ENCODE data around the gene TRAPPC1. TPM values are rescaled to one million over a fixed set of nuclear protein-coding genes. Genes with fewer than 3 reads are reported as not detected.

TRAPPC1 gene
- total and polyA plus RNA-seq, 2 of the 8 experiments (the other 6 are each of a cell fraction or from before 2014, with no cell fraction given) = 114 to 170 TPM

- H2BK20ac ChIP-seq (ENCODE audit: low read length) = no peak overlapping the region
- H4K91ac ChIP-seq (replicated peaks; ENCODE audit: insufficient read length, low read length) = no peak overlapping the region
- peaks cover 0 to 7% (median 0%) of the 10 kb centered on the region in 4 experiments; a peak in 2 of 8 replicates for H3K36me3 ChIP-seq (ENCODE audit: control insufficient read depth in 2 of 4, insufficient read depth in 4 of 4, low read length in 3 of 4)
- TF ChIP-seq CHD1 (IDR thresholded peaks at IDR 0.05; ENCODE audit: low read depth, low read length) = no peak
- TF ChIP-seq MAFK (IDR thresholded peaks at IDR 0.05; ENCODE audit: low read depth, low read length) = no peak
- no peak for TF ChIP-seq SIN3A (conservative IDR thresholded peaks at IDR 0.05 in 1 of 2, IDR thresholded peaks at IDR 0.05 in 1 of 2; ENCODE audit: low read depth in 1 of 2, low read length in 2 of 2)
- TF ChIP-seq RNF2 (IDR thresholded peaks at IDR 0.05; ENCODE audit: borderline replicate concordance, low read depth, low read length, missing control alignments, poor library complexity, severe bottlenecking) = no peak
- TF ChIP-seq CBX8 (IDR thresholded peaks at IDR 0.05; ENCODE audit: borderline replicate concordance, low read depth, low read length) = no peak
- no peak for TF ChIP-seq CTBP2 (IDR thresholded peaks at IDR 0.05; ENCODE audit: borderline replicate concordance, insufficient read depth, insufficient read length, low read length)
- no peak for TF ChIP-seq JUND (IDR thresholded peaks at IDR 0.05; ENCODE audit: low read length)
- TF ChIP-seq RBBP5 (IDR thresholded peaks at IDR 0.05; ENCODE audit: borderline replicate concordance, low read depth, low read length) = no peak
- no peak for TF ChIP-seq EP300 (IDR thresholded peaks at IDR 0.05; ENCODE audit: borderline replicate concordance in 1 of 2, low read depth in 2 of 2, low read length in 2 of 2)
- TF ChIP-seq RFX5 (IDR thresholded peaks at IDR 0.05; ENCODE audit: borderline replicate concordance, low read depth, low read length) = no peak
Measured at GRCh38 chr17:7903154-7904103, 28.3 kb downstream of the TRAPPC1 start.

More at GRCh38 chr17:7903154-7904103, 28.3 kb downstream of the TRAPPC1 start:
- H3K14ac ChIP-seq (ENCODE audit: insufficient read length) = no peak overlapping the region
- CTCF ChIA-PET (ENCODE audit: partially characterized antibody) = interaction anchor here (0.7 to 1.7 kb wide), 4 partner anchors 9 to 158 kb away, joined by 3 to 6 read pairs (median 4); no protein-coding TSS in a partner anchor
- H2BK120ac ChIP-seq (replicated peaks; ENCODE audit: low read depth, low read length) = no peak overlapping the region
- no peak overlapping the region; a peak in 2 of 4 replicates for H3K4me2 ChIP-seq (ENCODE audit: insufficient read depth in 1 of 2, low read depth in 2 of 2, low read length in 2 of 2)
- no peaks in the 10 kb centered on the region; a peak in 2 of 7 replicates for H3K4me1 ChIP-seq (replicated peaks in 1 of 4; ENCODE audit: control insufficient read depth in 3 of 4, insufficient read depth in 4 of 4, low read length in 3 of 4)
- no peak overlapping the region for H3K4ac ChIP-seq (replicated peaks; ENCODE audit: insufficient read length, low read depth, low read length)
- H4K5ac ChIP-seq (ENCODE audit: insufficient read length, low read depth, low read length) = no peak overlapping the region
- no peak overlapping the region for H4K8ac ChIP-seq (ENCODE audit: extremely low read depth, insufficient read depth, low read length)
- 83% methylated on average over 19 of the region's 22 CpGs; no CpG with 5 or more reads in 1 of the 2 experiments for WGBS, 2 experiments (ENCODE audit: extremely low coverage in 1 of 2, insufficient coverage in 1 of 2, insufficient read length in 1 of 2, insufficient replicate concordance in 2 of 2, low coverage in 1 of 2, low lambda C conversion rate in 2 of 2, missing lambda C conversion rate in 1 of 2)
- H3K23ac ChIP-seq (ENCODE audit: insufficient read length) = no peak overlapping the region
- no peak overlapping the region for H3K18ac ChIP-seq (ENCODE audit: extremely low read depth, low read length)
- no peak overlapping the region for H2AK5ac ChIP-seq (ENCODE audit: low read depth, low read length)
- H3K56ac ChIP-seq (replicated peaks; ENCODE audit: insufficient read length, low read depth, low read length) = no peak overlapping the region
- FAIRE-seq (no peak), DNase-seq (ENCODE audit: low read depth in 1 of 2, low spot score in 2 of 2) (no peak)
- no peak overlapping the region for H2AFZ ChIP-seq (ENCODE audit: low read length)
- POLR2A ChIA-PET (ENCODE audit: partially characterized antibody) = interaction anchor here (1.1 to 1.3 kb wide), 2 partner anchors 8 to 35 kb away, joined by 3 read pairs; no protein-coding TSS in a partner anchor
- H2BK5ac ChIP-seq (ENCODE audit: low read depth, low read length) = no peak overlapping the region
- H3K4me3 ChIP-seq (ENCODE audit: extremely low read depth in 1 of 4, insufficient read depth in 2 of 4, low read depth in 3 of 4, low read length in 4 of 4) = no peak overlapping the region; a peak in 2 of 8 replicates
- no peaks in the 10 kb centered on the region for H3K9me3 ChIP-seq (ENCODE audit: insufficient read depth in 2 of 2, low read depth in 1 of 2, low read length in 1 of 2)
- H3K23me2 ChIP-seq (ENCODE audit: low read depth, low read length) = no peaks in the 10 kb centered on the region
- no peaks in the 10 kb centered on the region for H3K79me2 ChIP-seq (ENCODE audit: control insufficient read depth in 1 of 2, insufficient read depth in 2 of 2, low read length in 2 of 2)
- no peak overlapping the region for H3K27ac ChIP-seq (ENCODE audit: low read depth, low read length)
- no peaks in the 10 kb centered on the region for H3K27me3 ChIP-seq (replicated peaks in 1 of 4; ENCODE audit: control insufficient read depth in 3 of 4, extremely low read depth in 1 of 4, insufficient read depth in 3 of 4, low read length in 3 of 4)
- H2BK12ac ChIP-seq (ENCODE audit: low read depth, low read length) = no peak overlapping the region
- no peaks in the 10 kb centered on the region for H3K79me1 ChIP-seq (ENCODE audit: low read depth, low read length)
- no peak overlapping the region for H2BK15ac ChIP-seq (ENCODE audit: low read length)
- no peak overlapping the region for H3K9ac ChIP-seq (replicated peaks in 1 of 4; ENCODE audit: extremely low read depth in 1 of 4, low read depth in 3 of 4, low read length in 3 of 4)
- H4K20me1 ChIP-seq (replicated peaks in 1 of 2; ENCODE audit: control insufficient read depth in 1 of 2, insufficient read depth in 2 of 2, low read length in 2 of 2) = no peaks in the 10 kb centered on the region
